ENCODE results near the gene NECTIN1.
A peak's percentile ranks its signal among the peaks of the same experiment; 100 is the strongest.

The NECTIN1 gene

DNA sequence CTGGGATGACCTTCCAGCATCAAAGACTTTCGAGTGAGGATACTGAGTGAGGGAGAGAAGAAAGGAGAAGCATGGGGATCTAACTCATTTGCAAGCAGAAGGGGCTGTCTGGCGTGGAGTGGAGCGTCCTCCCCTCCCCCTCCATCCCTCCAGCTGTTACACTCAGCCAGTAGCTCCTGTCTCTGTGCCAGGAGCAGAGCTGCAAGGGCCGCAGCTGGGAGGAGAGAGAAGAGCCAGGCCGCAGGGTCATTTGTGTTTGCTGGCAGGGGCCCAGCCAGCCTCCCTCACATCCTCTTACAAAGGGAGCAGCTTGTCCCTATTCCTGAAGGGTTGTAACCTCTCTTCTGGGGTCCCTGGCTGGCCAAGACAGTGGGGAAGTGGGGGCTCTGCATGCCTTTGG, 57.9 kb downstream of the NECTIN1 start:
- DNase-seq: no peak

GRCh38 chr11:119669487-119669886, 59.5 kb downstream of the NECTIN1 start:
- DNase-seq: no peak

DNA sequence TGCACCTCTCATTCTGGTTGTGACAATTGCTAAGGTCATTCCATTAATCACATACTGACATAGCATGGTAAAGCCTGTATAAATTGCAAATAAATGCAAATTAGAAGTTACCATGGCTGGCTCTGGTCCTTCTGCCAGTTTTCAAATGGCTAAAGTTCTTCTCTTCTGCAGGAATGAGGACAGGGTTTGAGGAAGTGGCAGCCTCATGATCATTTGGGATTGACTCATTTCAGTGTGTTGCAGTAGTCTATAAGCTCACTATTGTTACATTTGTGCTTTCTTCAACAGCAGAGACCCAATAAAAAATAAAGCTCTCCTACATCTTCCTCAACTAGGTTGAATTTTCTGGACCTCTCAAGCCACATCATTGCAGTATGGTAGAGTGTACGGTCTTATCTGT, 60.3 kb downstream of the NECTIN1 start:
- DNase-seq: no peak

GRCh38 chr11:119666463-119667131, 62.4 kb downstream of the NECTIN1 start:
- DNase-seq: no peak

DNA sequence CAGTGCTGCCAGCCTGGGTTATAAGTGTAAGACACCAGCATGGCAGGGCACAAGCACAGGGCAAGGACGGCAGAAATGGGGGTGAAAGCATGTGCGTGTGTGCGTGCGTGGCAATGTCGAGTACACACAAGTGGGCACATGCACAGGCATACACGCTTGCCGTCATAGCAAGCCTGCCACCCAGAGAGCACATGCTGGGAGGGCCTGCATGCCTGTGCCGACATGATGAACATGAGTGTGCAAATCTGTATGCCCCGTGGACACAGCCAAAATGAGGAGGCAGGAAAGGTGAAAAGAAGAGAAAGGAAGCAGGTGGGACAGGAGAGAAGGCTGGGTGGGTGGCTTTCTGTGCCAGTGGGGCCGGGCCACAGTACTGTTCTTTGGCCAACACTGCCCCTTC, 62.9 kb downstream of the NECTIN1 start:
- no peak for DNase-seq

GRCh38 chr11:119664701-119665420, 64.1 kb downstream of the NECTIN1 start:
- DNase-seq: no peak

- peak; percentile 40 for DNase-seq
Observed at GRCh38 chr11:119664063-119664572, 64.9 kb downstream of the NECTIN1 start.

- no peak for DNase-seq
Observed at GRCh38 chr11:119663279-119663678, 65.7 kb downstream of the NECTIN1 start.

- no peak for DNase-seq
Observed at GRCh38 chr11:119661226-119661625, 67.8 kb downstream of the NECTIN1 start.

DNA sequence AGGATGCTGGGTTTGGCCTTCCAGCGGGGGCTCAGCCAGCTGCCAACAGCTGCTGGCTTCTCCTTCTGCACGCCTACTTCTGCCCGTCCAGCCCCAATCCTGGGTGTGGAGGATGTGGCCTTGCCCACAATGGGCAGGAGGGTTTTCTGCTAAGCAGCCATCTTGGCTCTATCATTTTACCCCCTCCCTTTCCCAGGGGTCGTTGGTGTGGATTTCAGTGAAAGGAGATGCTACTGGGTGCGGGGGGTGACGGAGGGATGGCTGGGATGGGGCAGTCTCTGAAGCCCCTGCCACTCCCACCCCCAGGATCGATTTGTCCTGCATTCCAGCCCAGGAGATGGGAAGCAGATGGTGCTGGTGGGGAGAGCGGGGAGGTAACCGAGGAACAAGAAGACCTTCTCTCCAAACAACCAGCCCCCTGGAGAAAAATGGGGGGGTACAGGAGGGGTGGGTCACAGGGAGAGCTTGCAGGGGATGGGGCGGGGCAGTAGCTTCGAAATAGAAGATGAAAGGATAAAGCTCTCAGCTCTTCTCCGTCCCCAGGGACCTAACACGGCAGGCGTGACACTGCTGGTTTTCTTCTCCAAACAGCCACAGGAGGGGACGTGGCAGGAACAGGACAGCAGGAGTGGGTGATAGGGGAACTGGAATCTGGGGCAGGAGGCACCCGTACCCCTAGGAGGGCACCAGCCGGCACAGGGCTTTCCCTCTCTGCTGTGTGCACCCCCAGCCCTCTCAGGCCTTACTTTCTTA, 68.9 kb downstream of the NECTIN1 start:
- DNase-seq: no peak

DNA sequence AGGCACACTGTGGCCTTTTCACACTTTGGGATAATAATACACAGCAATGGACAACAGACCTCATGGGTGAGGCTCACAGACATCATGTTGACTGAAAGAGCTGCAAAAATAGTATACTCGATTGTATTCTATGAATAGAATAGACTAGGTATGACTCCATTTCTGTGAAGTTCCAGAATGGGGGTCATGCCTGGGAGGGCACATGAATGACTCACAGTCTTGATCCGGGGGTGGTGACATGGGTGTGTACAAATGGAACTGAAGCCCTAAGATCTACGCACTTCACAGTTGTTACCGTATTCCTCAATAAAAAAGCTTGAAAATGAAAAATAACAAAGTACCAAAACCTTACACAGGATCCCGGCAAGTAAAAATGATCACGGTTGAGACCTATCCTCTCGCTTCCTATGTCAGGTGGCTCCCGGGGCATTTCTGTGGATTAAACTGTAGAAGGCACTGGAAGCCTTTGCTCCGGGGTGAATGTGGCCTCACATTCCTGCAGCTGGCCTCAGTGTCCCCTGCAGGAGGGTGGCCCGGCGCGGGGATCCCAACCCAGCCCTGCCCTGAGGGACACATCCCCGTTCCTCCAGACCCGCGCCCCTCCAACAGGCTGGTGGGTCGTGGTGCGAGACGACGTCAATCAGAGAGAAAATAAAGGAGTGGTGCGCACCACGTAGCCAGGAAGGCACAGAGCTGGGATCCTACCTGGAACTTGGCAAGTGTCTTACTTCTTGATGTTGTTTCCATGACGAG, 75.9 kb downstream of the NECTIN1 start:
- DNase-seq: no peak

- DNase-seq: no peak
Observed at GRCh38 chr11:119651802-119652584, 77.0 kb downstream of the NECTIN1 start.

DNA sequence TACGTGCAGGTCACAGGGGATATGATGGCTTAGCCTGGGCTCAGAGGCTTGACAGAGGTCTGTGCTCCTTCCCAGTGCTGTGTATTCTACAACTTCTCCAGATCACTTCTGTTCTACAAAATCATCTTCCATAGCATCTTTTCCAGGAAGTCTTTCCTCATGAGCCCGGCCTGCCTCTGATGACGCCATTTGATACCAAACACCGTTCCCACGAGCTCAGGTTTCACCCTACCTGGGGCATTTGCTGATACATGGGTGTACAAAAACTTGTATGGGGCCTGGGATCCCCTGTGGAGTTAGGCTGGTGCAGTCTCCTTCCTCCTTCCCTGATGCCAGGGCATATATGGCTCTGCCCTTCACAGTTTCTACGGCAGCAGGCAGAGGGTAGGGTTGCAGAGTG, 78.7 kb downstream of the NECTIN1 start:
- no peak for DNase-seq

DNA sequence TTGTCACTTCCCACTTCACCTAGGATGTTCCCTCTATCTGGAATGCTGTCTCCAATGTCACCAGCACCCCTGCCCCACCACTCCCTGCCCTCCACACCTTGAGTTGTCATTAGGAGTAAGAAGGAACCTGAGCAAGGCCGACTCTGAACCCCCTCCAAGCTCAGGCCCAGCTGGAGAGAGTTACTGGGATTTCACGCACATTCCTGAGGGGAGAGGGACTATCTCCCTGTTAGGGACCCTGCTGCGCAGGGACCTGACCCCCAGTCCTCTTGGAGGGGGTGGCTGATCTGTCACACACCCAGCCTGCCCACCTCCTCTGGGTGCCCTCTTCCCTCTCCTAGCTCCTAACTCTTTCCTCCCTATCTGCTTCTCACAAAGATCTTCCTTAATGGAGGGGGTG, 81.7 kb downstream of the NECTIN1 start:
- DNase-seq: no peak

- DNase-seq: no peak
Observed at GRCh38 chr11:119645018-119645417, 84.0 kb downstream of the NECTIN1 start.

DNA sequence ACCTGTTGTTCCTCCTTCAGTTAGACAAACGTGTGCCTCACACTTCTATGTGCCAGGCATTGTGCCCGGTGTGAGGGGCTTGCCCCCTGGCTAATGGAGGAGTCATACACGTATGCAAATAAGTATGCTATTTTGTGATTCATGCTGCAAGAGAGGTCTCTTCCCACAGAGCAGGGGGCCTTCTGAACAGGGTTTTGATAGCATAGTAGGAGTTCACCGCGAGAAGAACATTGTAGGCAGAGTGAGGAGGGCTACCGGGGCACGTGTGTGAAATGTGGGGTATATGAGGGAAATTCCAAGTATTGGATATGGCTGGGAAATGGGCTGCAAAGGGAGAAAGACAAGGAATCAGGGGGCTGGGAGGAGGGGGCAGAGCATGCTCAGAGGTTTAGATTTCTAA, 84.5 kb downstream of the NECTIN1 start:
- DNase-seq: no peak

- no peak for DNase-seq
Observed at GRCh38 chr11:119643876-119644225, 85.1 kb downstream of the NECTIN1 start.

DNA sequence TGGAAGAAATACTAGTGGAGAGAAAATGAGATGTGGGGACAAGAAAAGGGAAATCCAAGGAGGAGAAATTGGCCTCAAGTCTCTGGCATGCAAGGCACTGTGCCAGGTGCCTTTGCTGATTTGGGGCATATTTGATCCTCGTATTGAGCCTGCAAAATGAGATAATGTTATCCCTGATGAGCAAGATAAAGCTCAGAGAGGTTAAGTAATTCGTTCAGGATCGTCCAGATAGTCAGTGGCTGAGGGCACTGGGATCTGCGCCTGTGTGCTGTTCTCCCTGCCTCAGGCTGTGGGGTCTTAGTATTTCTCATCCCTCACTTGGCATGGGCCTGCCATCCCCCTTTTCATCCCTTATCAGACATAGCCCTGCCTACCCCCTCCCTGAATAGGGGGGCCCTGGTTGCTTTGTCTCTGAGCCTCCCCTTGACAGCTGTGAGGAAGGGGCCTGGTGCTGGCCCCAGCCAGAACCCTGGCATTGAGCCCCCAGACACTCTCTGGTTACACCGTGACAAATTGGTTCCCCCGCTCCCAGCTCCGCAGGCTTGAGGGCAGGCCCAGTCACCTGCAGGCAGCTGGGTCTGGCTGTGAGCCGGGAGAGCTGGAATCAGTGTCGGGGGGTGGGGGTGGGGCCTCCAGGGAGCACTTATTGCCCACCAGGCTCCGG, 85.7 kb downstream of the NECTIN1 start:
- no peak for DNase-seq

GRCh38 chr11:119641983-119642745, 86.8 kb downstream of the NECTIN1 start:
- no peak for DNase-seq

DNA sequence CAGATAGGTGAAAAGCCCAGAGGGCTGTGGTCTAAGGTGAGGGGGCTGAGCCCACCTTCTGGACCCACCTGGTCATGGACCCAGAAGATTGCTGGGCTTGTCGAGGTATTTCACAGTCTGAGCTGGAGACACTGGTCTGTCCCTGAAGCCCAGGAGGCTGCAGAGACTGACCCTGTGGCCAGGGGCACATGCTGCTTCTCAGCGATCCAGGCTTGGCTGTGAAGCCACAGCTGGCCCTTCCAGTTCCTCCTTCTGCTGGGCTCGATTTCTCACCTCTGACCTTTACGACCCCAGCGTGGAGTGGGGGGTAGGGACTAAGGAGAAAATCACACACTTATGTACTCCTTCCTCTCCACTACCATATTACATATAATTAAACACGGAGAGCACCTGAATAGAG, 88.5 kb downstream of the NECTIN1 start:
- no peak for DNase-seq

- no peak for DNase-seq
Observed at GRCh38 chr11:119639642-119640205, 89.3 kb downstream of the NECTIN1 start.

Measured in DMS 273 treated with DMSO at 0.1 percent for 48 hours (cell line).